Epithelial cell of prostate (primary cell): ENCODE results near the gene ELMOD3.
A peak's percentile ranks its signal among the peaks of the same experiment; 100 is the strongest.
"Not testable (repeated sequence)": the region's sequence is repeated elsewhere in the genome, so short reads cannot be mapped to it uniquely, and the experiment has no call there.

Experiments
- DNase-seq: peaks from one replicate; pipeline ENCODE4 v3.0.0-alpha.2; 2011; ENCODE audit warnings: low read depth, low spot score
- H3K27ac ChIP-seq: fragments of 450-650 bp; 2 replicates; pipeline ENCODE4 v1.5.1; 2017; ENCODE audit warnings: mild to moderate bottlenecking

ELMOD3 gene

DNA sequence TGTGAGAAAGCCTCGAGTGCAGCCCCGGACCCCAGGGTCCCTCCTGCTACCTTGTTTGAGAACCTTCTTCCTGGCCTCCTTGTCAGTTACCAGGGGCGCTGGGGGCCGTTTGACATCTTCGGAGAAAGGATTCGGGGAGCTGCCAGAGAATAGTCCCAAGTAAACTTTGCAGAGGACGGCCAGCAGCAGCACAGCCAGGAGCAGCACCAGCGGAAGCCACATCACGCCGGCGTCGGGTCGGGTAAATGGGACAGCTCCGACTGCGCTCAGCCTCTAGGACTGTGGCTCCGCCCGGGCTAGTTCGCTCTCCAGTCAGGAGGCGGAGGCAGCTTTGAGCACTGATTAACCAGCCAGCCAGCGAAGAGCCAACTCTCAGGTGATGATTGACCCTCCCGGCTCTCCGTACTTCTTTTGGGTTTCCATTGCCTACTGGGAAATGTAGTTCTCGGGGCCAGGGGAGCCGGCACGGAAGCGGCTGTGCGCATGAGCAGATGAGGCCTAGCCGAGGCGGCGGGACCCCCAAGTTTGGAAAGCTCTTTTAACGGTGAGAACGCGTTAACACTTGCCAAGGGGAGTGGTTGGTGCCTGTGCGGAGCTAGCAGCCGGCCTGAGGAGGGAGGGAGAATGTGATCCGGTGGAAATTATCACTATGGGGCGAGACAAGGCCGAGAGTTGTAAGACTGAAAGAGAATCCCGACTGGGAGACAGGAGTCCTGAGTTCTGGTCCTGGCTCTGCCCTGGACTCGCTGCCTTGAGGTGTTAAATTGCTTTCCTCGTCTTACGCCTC, at the start of gene ELMOD3, which contains the start of gene RETSAT:
Gene ELMOD3 (plus strand): TSS at position 484 of the 787 bp plus-strand sequence. CDS start 2,430 bp downstream, outside the sequence.
Gene RETSAT (minus strand): TSS at position 243 of the 787 bp plus-strand sequence. CDS start 21 bp downstream, at position 222.
- H3K27ac ChIP-seq, result peak within 1 kb of the TSS; percentile 79

DNA sequence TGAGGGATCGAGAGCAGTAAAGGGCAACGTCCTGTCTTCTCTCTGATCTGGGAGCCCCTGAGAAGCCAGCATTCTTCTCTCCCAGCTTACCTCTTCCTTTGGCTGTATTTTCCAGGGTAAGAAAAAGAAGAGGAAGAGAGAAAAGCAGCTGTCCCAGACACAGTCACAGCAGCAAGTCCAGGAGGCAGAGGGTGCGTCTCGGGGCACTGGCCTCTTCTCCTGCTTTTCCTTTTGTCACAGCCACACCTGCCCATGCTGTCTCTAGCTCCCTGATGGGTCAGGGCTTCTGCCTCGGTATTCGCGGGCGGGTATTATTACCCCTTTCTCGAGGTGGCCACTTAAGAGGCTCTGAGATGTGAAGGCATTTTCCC, 47.1 kb upstream of the ELMOD3 start:
- no peak for DNase-seq
- no peak overlapping the region for H3K27ac ChIP-seq

More for the DNA sequence above, at the start of gene ELMOD3, which contains the start of gene RETSAT:
- peak; percentile 98 for DNase-seq

DNA sequence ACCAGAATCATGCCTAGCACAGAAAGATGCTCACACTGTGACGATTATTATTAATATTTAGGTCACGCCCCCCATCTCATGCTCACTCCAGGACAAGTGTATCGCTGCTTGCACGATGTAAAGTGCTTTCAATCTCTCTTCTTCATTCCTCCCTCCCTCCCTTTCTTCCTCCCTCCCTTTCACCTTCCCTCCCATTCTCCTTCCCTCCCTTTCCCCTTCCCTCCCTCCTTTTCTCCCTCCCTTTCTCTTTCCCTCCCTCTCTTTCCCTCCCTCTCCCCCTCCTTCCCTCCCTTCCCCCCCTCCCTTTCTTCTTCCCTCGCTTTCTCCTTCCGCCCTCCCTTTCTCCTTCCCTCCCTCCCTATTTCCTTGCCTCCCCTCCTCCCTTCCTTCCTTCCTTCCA, 46.4 kb upstream of the ELMOD3 start:
- H3K27ac ChIP-seq, result no peak overlapping the region
- no peak for DNase-seq

DNA sequence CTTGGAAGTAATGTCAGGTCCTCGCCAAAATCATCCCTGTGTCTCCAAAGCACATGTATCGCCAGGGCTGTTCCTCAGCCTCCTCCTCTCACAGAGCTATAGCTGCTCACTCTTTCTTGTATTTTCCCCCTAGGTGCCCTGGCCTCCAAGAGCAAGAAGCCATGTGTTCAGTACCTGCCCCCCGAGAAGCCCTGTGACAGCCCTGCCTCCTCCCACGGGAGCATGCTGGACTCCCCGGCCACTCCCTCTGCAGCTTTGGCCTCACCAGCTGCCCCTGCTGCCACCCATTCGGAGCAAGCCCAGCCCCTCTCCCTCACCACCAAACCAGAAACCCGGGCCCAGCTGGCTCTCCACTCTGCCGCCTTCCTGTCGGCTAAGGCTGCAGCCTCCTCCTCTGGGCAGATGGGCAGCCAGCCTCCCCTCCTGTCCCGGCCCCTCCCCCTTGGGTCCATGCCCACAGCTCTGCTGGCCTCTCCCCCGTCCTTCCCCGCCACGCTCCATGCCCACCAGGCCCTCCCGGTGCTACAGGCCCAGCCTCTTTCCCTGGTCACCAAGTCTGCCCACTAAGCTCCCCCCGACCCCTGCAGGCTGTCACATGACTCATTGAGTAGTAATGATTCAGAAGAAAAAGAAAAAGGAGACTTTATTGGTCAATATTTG, 45.5 kb upstream of the ELMOD3 start:
- no peak overlapping the region for H3K27ac ChIP-seq
- no peak for DNase-seq

DNA sequence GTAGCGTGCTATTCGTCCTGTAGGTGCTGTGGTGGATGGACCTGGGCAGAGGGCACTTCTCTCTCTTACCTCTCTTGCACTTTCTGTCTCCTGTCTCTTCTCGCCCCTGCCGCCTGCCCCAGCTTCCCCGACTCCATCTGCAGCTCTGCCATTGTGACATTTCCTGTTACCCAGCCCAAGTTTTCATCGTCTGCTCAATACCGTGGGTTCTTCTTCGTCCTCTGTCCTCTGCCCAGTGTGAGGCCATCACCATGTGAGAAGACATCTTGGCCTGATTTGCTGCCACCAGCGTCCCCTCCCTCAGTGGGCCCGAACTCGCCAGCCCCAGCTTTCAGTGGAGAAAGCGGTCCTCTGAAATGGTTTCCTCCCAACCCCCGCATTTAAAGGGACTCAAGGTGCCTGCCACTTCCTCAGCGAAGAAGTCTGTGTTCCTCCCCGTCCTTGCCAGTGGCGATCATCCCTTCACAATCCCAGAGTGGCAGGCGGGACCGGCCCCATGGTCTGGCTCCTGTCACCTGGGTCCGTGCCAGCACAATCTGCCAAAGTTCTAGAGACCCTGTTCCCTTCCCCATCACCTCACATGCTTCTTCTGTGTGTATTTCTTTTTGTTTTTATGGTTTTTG, 44.8 kb upstream of the ELMOD3 start:
- H3K27ac ChIP-seq, result no peak overlapping the region
- no peak for DNase-seq

DNA sequence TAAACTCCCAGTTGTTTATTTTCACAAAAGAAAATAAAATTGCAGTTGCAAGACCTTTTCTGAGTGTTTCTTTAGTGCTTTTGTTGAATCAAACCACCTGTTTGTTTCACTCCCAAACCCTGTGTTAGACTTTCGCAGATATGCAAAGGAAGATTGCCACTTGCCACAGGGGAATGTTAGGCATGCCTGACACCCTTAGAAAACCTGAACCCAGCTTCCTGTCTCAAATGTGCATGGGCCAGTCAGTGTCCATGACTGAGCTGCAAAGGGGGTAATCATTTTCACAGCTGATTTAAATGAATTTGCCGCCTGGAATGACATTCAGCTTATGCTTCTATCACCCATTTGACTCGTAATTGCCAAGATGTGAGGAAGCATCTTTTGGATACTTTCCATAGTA, 44.2 kb upstream of the ELMOD3 start:
- DNase-seq, result no peak
- H3K27ac ChIP-seq, result no peak overlapping the region

DNA sequence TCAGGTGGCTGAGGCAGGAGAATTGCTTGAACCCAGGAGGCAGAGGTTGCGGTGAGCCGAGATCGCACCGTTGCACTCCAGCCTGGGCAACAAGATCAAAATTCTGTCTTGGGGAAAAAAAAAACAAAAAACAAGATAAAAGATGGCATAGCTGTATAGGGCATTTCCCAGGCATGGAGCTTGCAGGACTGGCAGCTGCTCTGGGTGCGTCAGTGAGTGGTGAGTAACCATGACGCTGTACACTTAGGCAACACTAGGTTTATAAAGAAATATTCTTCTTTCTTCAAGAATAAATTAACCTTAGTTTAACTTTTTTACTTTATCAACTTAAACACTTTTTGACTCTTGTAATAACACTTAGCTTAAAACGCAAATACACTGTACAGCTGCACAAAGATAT, 42.2 kb upstream of the ELMOD3 start:
- H3K27ac ChIP-seq, result peak overlapping the region; percentile 33
- no peak for DNase-seq

DNA sequence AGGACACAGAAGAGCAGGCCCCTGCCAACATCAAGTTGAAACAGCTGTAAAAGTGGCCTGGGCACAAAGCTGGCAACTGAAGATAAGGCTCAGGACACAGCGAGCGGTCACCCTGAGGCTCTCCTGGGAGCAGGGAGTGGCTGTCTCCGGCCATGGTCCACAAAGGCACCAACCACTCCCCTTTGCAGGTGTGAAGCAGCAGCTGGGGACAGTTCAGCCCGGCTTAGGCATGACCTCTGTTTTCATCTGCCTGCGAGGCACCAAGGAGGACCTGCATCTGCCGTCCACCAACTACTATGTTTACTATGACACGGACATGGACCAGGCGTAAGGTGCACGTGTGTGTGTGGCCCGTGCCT, 39.7 kb upstream of the ELMOD3 start:
- no peak overlapping the region for H3K27ac ChIP-seq
- DNase-seq, result no peak

DNA sequence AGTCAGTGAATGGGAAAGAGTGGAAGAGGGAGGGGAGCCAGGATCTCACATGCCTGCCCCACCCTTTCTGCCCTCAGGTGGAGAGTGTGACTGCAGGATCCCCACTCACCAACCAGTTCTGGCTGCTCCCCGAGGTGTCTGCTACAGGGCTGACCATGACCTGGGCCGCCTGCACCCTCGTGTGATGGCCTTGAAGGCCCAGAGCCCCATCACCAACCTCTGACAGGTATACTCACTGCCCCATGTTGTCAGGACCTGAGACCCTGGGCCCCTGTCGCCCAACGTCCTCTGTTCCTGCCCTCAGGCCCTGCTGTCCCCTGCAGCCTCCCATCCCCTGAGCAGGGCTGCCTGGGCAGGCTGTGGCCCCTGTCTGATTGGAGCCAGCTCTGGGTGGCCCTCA, 38.6 kb upstream of the ELMOD3 start:
- not testable (repeated sequence) for DNase-seq, H3K27ac ChIP-seq

DNA sequence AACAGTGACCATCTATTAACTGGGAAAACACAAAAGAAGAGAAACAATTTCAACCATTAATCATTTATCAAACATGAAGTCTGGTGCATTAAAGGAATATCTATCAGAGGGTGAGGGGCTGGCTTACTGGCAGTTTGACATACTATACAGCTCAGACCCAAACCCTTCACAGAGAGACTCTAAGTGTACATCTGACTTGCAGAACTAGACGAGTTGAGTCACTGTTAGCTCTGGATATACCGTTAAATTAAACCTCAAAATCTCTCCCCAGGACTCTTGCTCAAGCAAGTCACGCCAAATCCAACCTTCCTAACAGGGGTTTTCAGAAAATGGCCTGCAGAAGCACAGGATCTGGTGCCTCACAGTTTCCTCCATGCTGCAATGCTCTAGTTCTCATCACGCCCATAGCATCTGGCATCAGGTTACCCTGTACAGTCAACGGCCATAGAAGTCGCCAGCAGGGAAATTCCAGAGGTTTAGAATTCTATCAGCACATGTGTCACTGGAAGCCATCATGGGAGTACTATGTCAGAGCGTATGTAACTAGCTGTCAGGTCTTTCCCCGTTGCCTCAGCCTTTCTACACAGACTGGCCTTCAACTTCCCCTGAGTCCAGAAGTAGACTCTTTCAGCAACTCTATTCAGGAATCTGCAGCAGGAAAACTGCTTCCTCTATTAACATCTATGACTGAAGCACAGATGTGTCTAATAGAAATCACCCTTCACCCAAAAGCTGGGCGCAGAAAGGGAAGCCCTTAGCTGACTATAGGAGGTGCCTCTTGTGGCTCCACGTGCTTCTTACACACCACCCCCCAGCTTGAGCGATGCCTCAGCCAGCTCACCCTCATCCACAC, 36.1 kb upstream of the ELMOD3 start:
- DNase-seq, result no peak
- H3K27ac ChIP-seq, result peak overlapping the region; percentile 15

DNA sequence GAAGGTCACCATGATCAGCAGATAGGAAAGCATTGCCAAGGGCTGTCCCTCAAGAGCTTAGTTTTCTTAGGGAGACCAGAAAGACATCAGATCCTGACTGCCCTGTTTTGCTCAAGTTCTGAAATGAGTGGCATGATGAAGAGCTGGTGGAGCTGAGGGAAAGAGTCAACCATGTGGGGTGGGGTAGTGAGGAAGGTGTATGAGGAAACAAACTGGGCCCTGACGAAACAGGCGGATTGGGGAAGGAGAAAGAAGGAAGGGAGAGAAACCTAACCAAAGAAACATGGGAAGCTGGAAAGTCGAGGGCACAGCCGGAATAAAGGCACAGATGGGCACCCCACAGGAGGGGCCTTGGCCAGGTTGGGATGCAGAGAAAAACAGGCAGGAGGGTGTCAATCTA, 34.8 kb upstream of the ELMOD3 start:
- DNase-seq, result no peak
- H3K27ac ChIP-seq, result no peak overlapping the region

DNA sequence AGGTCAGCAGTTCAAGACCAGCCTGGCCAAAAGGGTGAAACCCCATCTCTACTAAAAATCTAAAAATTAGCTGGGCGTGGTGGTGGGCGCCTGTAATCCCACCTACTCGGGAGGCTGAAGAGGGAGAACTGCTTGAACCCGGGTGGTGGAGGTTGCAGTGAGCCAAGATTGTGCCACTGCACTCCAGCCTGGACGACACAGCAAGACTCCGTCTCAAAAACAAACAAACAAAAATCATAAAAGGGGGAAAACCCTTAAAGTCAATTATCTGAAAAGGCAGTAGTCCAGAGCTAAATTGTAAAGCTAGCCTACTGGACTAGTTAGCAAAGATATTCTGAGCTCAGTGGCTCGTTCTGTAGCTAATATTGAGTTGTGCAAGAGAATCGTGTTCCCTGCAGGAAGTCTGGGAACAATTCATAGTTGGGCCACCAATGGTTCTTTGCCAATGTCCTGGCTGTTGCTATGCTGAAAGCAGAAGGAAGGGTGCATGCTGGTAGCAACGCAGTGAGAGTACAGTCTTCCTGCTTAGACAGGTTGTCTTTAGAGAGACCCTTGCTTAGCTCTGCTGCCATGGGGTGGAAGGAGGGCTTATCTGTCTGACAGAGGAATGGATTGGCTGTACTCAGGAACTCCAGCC, 31.1 kb upstream of the ELMOD3 start:
- no peak overlapping the region for H3K27ac ChIP-seq
- no peak for DNase-seq

DNA sequence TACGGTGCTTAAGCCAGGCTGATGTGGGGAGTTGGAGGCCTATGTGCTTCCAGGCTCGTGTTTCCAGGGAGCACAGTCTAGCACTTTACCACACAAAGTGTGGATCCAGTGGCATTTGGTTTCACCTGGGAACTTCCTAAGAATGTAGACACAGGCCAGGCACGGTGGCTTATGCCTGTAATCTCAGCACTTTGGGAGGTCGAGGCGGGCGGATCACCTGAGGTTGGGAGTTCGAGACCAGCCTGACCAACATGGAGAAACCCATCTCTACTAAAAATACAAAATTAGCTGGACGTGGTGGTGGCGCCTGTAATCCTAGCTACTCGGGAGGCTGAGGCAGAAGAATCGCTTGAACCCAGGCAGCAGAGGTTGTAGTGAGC, 30.6 kb upstream of the ELMOD3 start:
- H3K27ac ChIP-seq, result not testable (repeated sequence)

DNA sequence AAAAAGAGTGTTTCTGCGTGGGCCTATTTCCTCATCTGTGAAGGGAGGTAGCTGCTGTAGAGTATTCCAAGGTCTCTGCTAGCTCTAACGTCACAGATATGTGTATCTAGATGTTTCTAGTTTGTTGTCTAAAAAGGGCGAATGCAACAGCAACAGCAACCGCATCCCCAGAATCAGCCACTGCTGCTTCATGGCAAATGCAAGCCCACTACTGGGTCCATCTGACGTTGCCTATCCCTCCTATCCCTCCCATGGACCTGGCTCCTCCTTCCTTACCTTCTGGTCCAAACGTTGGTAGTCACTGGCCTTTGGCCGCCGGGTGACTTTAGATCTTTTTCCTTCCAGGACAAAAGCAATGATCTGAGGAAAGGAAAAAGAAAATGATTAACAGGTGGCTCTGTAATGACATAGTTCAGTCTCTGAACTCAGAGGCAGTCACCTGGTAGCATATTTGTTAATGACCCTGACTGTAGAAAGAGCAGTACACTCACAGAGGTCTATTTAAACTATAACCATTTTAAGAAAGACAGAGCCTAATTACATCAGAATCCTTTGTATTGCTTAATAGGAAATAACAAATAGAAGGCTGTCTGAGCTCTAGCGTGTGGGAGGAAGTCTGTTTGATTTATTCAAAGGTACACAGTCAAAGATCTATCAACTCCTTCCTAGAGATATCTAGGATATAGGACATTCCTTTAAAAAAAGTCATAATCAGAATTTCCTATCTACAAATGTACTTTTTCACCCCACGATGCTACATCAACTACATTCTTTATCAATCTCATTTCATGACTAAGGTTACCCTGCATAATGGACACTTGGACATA, 29.7 kb upstream of the ELMOD3 start:
- no peak for DNase-seq
- H3K27ac ChIP-seq, result peak overlapping the region; percentile 59

More for the DNA sequence above, 30.6 kb upstream of the ELMOD3 start:
- DNase-seq, result not testable (repeated sequence)

DNA sequence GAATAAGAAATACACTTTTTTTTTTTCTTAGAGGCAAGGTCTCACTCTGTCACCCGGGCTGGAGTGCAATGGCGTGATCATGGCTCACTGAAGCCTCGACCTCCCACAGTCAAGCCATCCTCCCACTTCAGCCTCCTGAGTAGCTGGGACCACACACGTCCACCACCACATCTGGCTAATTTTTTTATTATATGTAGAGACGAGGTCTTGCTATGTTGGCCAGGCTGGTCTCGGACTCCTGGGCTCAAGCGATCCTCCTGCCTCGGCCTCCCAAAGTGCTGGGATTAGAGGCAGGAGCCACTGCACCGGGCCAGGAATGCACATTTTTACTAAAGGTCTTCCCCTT, 29.1 kb upstream of the ELMOD3 start:
- peak overlapping the region; percentile 59 for H3K27ac ChIP-seq
- no peak for DNase-seq

DNA sequence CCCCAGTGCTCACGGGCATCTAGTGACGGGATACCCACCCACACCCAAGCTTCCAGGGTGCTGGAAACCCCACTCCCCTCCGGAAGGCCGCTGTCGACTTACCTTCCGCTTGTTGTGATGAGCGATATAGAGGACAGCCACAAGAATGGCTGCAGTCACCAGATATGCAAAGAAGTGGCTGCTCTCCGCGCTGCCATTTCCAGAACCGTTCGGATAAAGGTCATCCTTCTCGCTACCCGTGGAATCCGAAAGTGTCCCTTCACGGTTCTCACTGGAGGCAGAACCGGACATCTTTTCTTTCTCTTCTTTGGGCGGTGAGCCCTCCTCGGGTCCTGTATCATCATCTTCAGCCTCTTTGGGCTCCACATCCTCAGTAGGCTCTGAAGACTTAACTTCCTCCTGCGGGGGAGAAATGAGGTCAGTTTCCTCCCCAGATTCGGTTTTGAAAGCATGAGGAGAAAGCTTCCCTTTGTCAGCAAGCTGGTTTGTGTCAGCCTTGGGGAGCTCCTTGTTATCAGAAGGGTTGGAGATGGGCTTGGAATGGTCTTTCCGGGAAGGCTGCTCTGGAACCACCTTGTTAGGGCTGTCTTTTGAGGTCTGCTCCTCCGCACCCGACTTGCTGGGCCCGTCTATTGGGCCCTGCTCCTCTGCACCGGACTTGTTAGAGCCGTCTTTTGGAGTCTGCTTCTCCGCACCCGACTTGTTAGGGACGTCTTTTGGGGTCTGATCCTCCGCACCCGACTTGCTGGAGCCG, 28.0 kb upstream of the ELMOD3 start:
- peak overlapping the region; percentile 81 for H3K27ac ChIP-seq
- no peak for DNase-seq

DNA sequence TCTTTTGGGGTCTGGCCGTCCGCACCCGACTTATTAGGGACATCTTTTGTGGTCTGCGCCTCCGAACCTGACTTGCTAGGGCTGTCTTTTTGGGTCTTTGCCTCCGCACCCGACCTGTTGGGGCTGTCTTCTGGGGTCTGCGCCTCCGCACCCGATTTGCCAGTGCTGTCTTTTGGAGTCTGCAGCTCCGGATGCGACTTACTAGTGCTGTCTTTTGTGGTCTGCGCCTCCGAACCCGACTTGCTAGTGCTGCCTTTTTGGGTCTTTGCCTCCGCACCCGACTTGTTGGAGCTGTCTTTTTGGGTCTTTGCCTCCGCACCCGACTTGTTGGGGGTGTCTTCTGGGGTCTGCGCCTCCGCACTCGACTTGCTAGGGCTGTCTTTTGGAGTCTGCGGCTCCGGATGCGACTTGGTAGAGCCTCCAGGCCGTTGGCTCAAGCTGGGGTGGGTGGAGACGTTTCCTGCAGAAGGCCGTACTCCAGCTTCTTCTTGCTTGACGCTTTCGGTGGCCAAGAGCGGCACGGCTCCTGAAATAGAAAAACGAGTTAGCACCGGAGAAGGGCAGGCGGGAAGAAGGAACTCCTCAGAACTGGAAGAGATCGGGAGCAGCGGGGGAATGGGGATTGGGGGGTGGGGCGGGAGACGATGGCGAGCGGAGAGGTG, 27.3 kb upstream of the ELMOD3 start:
- DNase-seq, result no peak
- peak overlapping the region; percentile 81 for H3K27ac ChIP-seq
